Stimulated activated CD8-positive, alpha-beta memory T cell treated with anti-CD3 and anti-CD28 coated beads, Interleukin-7, amount 100 ng/mL, for 1 hour (primary cell): ENCODE measurements around the gene ANGPTL2.

Experiments used
- DNase-seq, 2 donors: peaks; one replicate each; pipeline ENCODE4 v3.0.0-alpha.2; 2020; ENCODE audit warnings: low read depth in 2 of 2

The ANGPTL2 gene

DNA sequence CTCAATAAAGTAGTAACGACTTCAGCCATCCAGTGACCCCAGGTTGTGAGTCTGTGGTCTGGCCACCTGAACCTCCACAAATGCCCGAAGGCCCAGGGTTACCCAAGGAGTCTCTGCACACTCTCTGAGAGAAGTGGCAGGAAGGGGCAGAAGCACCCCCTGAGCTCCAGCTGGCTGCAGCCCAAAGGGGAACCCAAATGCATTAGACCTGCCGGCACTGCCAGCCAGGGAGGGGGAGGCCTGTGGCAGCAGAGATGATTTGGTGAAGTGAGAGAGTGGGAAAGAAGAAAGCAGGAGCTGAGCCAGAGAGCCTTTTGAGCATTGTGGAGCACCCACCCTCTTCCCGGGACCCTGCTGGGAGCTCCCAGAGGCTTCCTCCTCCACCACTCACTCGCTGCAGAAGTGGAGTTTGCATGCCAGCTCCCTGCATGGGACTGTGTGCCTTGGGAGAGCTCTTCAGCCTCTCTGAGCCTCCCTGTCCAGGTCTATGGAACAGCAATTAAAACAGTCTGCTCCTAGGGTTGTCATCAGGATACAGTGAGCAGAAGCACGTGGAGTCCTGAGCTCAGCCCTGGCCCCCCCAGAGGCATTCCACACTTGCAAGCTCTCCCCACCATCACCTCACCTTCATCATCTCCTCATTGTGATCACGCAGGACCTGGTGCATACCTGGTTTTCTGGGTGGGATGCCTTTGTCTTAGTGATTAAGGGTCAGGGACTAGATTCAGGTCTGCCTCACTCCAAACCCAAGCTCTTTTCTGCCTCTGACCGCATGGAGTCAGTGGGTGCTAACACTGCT is 13.8 kb upstream of the ANGPTL2 start:
- DNase-seq = no peak

DNA sequence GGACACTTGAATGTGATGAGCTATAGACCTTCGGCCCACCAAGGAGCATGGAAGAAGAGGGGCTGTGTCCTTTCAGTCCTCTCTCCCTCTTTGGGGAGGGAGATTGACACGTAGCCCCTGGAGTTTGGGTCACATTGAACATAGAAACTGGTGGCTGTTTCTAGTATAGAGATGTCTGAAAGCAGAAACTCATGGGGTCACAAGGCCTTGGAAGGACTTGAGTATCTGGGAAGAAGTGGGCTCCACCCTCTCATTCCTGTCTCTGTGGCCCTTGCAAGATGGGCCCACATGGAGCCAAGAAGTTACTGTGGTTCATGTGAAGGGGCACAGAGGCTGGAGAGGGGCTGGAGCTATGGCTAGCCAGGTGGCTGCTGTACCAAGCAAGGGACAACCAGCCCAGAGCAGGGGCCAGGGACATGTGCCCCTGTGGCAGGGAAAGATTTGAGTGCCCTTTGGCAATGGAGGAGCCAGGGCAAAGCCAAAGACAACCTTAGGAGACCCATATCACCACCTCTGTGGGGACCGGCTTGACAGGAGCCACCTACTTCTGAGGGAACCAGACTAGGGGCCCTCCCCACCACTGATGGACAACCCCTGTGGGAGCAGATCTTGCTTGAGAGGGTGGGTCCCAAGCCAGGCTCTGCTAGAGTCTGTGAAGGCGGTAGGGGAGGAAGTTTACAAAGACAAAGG is 12.8 kb upstream of the ANGPTL2 start:
- DNase-seq = no peak

DNA sequence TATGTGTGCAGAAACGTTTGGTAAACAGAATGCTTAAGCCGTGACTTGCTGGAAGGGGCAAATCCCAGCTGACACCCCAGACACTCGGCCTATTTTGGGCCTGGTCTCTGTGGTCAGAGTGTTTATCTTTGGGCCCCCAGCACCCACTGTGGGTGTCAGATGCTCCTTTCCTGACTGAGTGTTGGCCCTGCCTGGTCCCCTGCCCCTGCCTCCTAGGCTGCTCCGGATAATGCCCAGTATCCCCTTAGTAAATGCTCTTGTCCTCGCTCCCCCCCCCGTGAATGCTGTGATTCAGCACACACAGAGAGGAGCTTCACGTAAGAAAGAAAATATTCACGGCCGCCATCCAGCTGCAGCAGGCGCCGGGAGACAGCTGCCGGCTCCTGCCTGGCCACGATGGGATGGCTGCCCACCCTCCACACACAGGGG is 11.3 kb upstream of the ANGPTL2 start:
- DNase-seq = no peak

DNA sequence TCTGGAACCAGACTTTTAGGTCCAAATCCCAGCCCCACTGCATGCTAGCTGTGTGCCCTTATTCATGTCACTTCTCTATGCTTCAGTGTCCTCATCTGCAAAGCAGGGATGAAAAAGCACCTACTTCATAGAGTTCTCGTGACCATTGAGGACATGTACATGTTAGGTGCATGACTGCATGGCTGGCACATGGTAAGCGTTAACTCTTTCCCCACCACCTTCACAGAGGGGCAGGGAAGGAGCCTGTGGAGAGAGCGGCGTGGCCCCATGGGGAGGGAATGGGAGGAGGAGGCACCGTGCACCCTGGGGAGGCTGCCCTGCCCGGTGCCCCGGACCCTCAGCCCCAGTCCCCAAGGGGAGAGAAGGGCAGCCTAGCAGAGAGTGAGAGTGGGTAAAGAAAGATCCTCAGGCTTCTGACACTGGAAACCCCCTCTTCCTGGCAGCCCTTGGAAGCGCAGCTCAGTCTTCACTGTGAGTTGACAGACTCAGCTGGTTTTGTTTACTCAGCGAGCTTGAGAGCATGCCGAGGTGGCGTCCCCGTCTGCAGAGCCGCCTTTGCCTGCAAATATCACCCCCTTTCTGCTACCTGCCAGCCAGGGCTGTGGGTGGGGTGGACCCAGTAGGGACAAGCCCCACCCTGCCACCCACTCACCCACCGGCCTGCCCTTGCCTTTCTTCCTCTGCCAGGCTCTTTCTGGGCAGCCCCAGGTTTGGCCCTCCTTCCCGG is 10.6 kb upstream of the ANGPTL2 start:
- no peak for DNase-seq

DNA sequence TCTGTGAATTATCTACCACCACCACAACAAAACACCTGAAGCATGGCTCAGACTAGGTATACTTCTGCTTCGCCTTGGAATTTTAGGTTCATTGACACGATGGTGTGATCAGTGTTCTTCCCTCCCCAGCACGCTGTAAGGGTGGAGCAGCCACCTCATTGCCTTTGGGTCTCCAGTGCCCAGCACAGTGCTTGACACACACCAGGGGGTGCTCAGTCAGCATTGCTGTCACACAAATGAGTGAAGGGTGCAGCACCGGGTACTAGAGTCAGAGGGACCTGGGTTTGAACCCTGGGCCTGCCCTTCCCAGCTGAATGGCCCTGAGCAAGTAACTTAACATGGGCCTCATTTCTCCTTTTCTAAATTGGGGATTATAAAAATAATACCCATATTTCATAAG is 9.9 kb upstream of the ANGPTL2 start:
- DNase-seq = no peak

DNA sequence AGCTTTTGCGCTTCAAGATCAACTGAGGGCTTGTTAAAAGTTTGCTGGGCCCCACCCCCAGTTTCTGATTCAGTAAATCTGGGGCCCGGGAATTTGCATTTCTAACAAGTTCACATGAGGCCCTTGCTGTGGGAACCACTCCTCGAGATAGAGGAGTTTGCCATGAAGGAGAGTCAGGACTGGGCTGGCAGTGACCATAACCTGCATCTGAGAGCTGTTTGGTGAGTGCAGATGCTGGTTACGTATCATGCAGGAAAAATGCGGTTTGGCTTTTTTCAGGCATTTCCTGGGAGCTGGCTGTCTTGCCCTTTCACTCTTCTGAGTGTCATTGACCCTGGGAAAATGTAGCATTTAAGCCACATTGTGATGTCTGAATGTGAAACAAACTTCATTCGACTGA is 9.4 kb upstream of the ANGPTL2 start:
- no peak for DNase-seq

DNA sequence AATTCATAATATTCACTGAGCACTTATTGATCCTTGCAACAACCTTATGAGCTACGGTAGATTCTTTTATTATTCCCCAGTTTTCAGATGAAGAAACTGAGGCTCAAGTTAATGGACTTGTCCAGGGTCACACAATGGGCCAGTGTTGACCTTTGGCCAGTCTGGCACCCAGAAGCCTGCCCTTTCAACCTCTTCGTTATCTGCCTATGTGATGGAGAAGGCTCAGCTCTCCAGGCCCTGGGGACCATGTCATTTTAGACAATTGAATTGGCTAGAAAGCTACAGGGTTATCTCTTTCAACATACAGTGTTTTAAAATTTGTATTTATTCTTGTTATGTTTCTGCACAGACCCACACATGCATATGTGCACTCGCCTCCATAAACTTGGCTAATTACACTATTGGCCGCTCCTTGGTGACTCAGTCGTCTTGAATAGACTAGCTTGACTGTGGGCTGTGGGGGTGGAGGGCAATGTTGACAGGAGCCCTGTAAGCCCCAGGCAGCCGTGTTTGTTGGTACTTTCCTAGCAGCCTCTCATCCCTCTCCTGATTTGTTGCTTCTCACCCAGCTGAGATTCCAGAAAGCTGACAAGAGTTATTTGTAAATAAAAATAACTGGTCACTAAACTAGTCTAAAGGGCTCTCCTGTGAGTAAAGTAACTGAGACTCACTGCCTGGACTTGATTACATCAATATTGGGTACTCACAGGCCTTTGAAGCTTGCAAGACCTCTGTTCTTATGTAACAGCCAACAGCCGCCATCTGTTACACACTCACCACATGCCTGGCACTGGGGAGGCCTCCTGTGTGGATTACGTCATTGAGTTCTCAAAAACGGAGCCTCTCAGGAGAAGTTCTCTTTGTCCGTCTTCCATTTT is 8.5 kb upstream of the ANGPTL2 start:
- DNase-seq = no peak

DNA sequence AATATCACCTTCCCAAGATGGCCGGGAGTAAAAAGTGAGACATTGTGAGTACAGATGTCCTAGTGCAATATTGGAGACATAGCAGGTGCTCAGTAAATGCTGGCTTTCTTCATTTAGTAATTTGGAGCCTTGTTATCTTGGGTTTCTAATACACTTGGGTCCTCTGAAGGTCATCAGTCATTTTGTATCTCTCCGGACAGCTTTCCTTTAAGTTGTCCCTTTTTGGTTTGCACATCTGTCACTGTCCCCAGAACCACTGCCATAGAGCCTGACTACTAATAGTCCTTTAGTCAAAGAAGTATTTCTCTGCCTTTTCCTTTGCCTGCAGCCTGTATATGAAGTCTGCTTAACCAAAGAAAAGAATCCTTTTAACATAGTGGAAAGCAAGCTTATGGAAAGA is 7.8 kb upstream of the ANGPTL2 start:
- DNase-seq = no peak

DNA sequence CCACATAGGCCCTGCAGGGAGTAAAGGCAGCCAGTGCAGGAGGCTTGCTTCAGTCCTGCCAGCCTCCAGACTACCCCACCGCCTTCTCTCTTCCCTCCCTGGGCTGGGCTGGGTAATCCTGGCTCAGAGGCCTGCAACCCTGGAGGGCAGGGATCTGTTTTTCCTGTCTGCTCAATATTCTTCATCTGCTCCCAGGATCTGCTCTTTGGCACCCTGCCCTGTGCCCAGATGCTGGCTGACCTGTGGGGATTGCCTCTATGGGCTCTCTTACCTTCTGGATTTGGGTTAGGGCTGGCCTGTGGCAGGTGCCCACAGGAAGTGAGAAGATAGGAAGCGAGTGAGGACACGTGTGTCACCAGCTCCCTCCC is 7.3 kb upstream of the ANGPTL2 start:
- DNase-seq = no peak

DNA sequence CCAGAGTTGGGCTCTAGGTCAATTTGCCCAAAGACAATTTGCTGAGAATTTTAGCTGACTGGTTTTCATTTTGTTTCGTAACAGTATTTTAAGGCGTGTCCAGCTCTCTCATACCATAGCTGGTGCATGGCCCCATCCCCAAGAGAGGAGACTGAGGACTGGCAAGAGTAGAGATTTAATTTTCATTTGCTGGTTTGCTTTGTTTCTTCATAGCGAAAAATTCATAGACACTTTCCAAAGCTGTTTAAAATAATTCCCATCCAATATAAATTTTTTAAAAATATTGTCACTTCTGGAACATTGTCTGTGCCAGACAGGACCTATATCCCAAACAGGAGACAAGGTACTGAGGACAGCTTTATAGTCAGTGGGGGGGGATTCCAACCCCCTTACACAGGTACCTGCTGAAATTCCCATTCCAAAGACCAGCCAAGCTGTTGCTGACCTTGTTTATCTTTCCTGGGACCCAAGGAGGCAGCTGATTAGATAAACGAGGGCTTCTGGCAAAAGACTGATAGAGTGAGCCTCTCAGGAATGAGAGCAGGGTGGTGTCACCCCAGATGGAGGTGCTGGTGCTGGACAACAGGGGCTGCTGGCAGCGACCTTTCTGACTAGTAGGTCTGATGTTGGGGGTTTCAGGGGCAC is 6.8 kb upstream of the ANGPTL2 start:
- no peak for DNase-seq

DNA sequence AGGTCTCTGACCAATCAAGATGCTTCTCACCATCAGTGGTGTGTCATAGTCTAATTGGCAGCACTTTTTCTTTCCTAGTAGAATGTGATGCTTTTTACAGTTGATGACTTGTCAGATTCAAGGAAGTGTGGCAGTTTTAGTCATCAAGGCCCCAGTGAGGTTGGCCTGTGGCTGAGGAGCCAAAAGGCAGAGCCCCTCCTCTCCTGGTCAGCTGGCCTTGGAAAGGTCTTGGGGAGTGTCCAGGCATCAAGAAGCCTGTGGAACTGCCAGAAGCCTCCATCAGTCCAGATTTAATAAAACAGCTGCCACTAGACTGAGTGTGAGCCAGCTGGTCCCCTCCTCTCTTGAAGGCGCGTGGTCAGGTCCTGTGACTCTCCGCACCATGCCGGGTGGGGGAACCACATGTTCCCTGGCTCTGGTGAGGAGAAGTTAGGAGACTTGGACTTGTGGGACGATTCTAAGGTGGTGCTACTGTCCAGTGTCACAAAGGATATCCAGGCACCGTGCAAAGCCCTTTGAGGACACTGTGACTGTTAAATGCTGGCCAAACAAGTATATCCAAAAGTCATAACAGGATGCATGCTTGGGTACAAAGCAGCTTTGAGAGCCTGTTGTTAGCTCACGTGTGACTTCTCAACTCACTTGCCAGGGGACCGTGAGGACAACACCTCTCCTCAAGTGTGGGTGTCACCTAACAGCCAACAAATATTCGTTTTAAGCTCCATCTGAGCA is 6.1 kb upstream of the ANGPTL2 start:
- DNase-seq = no peak

DNA sequence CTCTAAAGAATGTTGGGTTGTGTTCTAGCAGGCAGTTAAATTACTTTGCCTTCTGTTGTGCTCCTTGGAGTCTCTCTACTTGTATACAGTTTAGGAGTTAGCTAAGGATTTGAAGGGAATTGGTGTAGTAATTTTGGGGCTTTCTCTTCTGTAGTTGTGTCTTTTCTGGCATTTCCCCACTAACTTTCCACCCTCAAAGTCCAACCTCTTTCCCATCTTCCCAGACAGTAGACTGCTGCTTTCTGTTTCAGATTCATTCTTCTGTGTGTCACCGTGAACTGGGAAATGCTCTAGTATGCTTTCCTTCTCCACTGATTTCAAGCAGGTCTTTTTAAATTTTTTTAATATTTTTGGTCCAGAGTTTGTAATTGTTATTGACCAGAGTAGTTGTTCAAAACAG is 4.5 kb upstream of the ANGPTL2 start:
- DNase-seq = no peak

DNA sequence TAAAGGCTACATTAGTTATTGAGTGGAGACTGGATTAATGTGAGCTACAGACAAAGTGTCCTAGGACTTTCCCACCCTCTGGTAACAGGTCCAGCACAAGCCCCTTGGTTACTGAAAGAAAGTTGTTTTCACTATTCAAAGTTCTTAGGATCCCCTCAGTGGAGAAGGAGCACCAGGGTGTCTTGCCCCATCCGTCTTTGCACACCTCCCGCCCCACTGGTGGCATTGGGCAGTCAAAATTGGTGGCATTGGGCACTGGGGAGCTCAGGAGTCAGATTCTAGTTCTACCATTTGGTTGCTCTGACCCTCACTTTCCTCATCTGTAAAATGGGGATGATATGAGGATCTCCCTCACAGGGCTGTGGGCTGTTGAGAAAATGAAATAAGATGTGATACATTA is 2.4 kb upstream of the ANGPTL2 start:
- DNase-seq = no peak

DNA sequence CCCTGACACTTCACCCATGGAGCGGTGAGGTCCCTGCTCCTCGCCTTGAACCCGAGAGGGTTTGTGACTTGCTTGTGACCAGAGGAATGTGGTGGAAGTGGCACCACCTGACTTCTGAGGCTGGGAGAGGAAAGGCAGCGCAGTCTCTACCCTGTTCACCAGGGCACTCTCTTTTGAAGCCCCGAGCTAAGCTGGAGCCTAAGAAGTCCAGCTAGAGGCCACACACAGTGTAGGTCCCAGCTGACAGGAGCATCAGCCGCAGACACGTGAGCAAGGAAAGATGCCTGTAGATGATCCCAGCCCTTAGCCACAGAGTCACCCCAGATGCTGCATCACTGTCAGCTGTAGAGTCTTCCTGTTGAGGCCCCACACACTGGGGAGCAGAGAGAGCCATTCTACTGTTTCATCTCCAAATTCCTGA is 1.7 kb upstream of the ANGPTL2 start:
- no peak for DNase-seq

DNA sequence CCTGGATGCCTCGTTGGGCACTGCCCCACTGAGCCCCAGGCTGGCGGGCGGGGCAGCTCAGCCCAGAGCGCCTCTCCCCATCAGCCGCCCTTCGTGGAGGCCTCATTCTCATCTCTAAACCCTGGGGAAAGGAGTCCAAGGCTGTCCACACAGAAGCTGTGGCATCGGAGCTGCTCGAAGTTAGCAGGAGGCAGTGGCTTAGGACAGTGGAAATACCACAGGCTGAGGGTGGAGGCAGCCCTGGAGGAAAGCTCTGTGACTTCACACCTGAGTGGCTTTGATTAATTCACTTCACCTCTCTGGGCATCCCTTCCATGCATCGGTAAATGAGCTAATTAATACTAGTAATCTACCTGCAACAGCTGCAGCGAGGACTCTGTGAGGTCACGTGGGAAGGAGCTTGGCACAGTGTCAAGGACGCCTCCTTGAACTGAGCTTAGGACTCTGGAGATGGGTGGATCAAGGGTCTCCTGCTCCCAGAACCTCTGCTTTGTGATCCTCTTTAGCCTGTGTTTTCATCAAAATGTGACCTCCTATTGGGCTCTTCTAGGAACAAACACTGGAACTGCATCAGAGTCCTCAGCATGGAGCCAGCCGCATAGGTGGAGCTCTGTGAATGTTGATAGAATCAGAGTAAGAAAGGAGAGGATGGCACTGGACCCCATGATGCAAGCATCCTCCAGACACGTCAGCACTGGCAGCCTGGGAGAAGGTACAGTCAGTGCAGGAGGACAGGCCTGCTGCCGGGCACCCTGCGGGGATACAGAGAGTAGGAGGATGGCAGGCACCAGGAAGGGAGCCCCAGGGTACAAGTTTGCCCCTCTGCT is 842 bp upstream of the ANGPTL2 start:
- no peak for DNase-seq

DNA sequence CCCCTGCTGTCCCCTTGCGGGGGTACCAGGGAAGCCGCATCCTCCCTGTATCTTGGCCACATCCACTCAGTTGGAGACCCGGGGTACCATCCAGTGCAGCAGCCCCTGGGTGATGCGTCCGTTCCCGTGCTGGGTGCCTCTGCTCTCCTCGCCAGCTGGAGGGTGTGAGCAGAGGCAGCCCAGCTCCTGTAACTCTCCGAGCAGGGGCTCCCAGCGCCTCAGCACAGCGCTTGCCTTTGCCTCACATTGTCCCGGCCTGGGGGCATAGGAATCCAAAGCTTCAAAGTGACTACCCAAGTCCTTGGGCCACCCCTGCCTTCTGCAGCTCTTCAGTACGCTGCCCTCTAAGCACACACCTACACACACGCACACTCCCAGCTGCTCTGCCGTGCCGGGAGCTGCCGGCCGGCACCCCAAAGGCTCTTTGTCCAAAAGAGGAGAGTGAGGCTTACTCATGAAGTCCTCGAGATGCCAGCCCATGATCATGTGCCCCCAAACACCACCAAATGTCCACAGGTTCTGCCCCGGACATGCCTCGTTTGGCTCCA is 733 bp downstream of the ANGPTL2 start:
- DNase-seq = no peak

DNA sequence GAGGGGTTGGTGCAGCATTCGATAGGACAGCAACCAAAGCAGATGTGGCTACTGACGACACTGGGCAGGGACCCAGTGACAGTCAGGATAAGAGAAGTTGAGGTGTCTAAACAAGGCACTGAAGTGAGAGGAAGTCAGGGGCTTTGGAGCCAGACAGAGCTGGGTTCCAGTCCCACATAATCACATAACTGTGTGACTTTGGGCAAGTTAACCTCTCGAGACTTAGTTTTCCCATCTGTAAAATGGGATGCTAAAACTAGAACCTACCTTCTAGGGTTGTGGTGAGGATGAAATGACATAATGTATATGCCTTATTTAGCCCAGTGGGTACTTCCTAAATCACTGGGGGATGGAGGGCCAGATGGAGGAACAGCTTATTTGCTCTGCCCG is 3.1 kb downstream of the ANGPTL2 start:
- DNase-seq = no peak

DNA sequence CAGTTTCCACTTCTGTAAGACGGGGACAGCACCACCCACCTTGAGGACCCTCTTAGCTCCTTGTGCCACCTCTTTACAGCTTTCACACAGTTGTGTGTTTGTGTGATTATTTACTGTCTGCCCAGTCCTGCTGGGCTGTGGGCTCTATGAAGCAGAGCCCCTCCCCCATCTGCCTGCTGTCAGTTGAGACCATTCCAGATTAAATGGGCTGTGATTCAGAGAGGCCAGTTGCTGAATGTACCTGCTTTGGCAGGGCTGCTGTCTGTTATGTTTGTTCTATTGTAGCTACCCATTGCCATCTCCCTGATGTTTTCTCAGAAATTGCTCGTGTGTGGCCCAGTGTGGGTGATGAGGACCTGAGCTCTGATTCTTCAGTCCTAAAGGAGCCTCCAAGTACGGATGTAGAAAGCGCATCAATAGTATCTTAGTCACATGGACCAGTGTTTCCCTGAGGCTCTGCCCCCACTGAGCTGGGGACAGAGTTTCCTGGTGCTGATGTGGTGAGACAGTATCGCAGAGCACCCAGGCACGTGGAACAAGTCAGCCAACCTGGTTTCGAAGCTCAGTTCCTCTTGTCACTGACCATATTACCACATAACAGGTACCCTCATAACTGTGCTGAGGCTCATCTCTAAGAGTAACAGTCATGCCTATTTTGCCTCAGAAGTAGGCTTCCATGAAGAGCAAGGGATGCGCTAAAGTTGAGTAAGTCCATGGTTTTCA is 3.7 kb downstream of the ANGPTL2 start:
- no peak for DNase-seq

DNA sequence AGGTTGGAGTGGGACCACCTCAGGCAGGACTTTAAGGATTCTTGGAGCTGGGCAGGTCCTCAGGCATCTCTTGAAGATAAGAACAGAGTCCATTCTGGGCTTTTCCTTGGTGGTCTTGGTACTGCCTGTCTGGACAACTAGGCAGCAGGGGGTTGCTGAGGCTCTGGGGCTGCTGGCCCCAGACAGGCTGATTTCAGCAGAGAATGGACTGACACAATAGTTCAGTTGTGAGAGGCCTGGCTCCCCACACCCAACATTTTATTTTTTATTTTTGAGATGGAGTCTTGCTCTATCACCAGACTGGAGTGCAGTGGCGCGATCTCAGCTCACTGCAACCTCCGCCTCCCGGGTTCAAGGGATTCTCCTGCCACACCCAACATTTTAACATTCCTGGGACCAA is 4.6 kb downstream of the ANGPTL2 start:
- no peak for DNase-seq
